ENCODE measurements around the gene NFKBIL1. TPM values are rescaled to one million over a fixed set of nuclear protein-coding genes. Genes with fewer than 3 reads are reported as not detected.
A peak's percentile ranks its signal among the peaks of the same experiment; 100 is the strongest.

NFKBIL1 gene
- total RNA-seq, 3 donors from 2014 or later, result 22.3 to 34.7 (median 26.5) TPM

DNA sequence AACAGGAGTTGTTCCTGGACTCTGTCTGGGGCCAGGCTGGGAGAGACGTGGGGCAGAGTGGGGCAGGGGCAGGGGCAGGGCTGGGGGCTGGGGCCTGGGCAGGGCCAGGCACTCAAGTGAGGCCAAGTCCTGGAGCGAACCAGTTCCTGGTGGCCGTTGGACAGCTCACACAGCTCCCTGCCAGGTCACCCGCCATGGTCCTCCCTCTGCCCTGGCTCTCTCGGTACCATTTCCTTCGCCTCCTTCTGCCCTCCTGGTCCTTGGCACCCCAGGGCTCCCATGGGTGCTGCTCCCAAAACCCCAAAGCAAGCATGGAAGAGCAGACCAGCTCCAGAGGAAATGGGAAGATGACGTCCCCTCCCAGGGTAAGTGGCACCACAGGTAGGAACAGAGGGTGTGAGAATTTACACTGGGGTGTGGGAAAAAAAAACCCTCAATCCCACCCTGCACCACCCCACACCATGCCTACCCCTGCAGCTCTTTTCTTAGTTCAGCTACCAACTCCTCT lies 18.5 kb upstream of the NFKBIL1 start, which contains the start of gene MCCD1:
TSS of gene MCCD1 (plus strand) at position 142 of the 508 bp plus-strand sequence. CDS start at position 195, 53 bp downstream.
- no peak for DNase-seq (ENCODE audit: low spot score in 2 of 2)
- Histone ChIP-seq H3K36me3 (peaks cover 4% of the 10 kb centered on the region), H3K9me3 (no peaks in the 10 kb centered on the region), H3K4me1 (no peaks in the 10 kb centered on the region), H3K27ac (peak within 1 kb of the TSS in 1 of 2 donors; percentile 19), H3K27me3 (no peaks in the 10 kb centered on the region), H3K4me3 (no peak within 1 kb of the TSS)
- intact Hi-C loops (cut with DNase I; ENCODE audit: low total_unique reads), result no loop called here
- TF ChIP-seq POLR2A (IDR thresholded peaks at IDR 0.05) (no peak), POLR2AphosphoS5 (IDR thresholded peaks at IDR 0.05) (no peak)
- TF ChIP-seq, protein P1, sequence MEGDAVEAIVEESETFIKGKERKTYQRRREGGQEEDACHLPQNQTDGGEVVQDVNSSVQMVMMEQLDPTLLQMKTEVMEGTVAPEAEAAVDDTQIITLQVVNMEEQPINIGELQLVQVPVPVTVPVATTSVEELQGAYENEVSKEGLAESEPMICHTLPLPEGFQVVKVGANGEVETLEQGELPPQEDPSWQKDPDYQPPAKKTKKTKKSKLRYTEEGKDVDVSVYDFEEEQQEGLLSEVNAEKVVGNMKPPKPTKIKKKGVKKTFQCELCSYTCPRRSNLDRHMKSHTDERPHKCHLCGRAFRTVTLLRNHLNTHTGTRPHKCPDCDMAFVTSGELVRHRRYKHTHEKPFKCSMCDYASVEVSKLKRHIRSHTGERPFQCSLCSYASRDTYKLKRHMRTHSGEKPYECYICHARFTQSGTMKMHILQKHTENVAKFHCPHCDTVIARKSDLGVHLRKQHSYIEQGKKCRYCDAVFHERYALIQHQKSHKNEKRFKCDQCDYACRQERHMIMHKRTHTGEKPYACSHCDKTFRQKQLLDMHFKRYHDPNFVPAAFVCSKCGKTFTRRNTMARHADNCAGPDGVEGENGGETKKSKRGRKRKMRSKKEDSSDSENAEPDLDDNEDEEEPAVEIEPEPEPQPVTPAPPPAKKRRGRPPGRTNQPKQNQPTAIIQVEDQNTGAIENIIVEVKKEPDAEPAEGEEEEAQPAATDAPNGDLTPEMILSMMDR (IDR thresholded peaks at IDR 0.05), result no peak

DNA sequence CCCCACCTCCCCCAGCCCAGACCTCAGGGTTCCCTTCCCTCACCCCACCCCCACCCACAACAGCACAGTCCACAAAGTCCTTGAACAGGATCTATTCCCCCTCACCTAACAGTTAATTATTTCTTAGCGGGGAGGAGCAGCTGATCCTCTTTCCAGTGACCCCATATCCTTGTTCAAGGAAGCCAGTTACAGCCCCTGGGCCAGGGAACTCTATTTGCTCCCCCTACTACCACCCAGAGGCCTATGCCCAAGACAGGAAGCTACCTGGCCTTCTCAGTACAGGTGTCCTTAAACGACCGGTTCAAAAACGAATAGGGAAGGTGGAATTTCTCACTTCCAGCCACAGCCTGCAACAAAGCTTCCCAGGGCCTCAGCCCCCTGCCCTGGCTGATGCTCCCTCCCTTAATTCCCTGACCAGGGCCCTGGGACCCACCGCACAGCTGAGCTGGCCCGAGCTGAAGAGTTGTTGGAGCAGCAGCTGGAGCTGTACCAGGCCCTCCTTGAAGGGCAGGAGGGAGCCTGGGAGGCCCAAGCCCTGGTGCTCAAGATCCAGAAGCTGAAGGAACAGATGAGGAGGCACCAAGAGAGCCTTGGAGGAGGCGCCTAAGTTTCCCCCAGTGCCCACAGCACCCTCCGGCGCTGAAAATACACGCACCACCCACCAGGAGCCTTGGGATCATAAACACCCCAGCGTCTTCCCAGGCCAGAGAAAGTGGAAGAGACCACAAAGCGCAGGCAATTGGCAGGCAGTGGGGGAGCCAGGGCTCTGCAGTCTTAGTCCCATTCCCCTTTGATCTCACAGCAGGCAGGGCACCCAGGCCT lies 17.9 kb upstream of the NFKBIL1 start:
- no peak overlapping the region for H3K4me3 ChIP-seq
- no peaks in the 10 kb centered on the region for H3K27me3 ChIP-seq
- TF ChIP-seq POLR2AphosphoS5 (IDR thresholded peaks at IDR 0.05) (no peak), POLR2A (IDR thresholded peaks at IDR 0.05) (no peak)
- TF ChIP-seq, protein P1 (IDR thresholded peaks at IDR 0.05), result no peak
- peak overlapping the region in 1 of 2 donors; percentile 19 for H3K27ac ChIP-seq
- intact Hi-C loops (cut with DNase I; ENCODE audit: low total_unique reads), result no loop called here
- no peaks in the 10 kb centered on the region for H3K9me3 ChIP-seq
- H3K4me1 ChIP-seq, result no peaks in the 10 kb centered on the region
- DNase-seq (ENCODE audit: low spot score in 2 of 2), result no peak
- peaks cover 10% of the 10 kb centered on the region for H3K36me3 ChIP-seq

DNA sequence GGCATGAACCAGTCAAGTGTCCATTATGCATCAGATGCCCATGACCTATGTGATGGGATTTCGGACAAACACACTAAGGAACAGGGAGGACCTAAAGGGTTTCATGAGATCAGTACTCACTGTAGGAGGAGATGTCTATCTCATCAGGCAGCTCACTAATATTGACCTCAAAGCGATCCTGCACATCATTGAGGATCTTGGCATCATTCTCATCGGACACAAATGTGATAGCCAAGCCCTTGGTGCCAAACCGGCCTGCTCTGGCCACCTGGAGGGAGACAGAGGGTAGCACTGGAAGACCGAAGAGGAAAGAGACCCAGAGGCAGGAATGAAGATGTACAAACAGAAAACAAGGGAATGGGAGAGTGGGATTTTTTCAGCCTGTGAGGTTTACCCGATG lies 16.7 kb upstream of the NFKBIL1 start:
- no peaks in the 10 kb centered on the region for H3K9me3 ChIP-seq
- no peak overlapping the region for H3K4me3 ChIP-seq
- intact Hi-C loops (cut with DNase I; ENCODE audit: low total_unique reads), result no loop called here
- H3K27me3 ChIP-seq, result no peaks in the 10 kb centered on the region
- H3K27ac ChIP-seq, result no peak overlapping the region
- H3K4me1 ChIP-seq, result no peaks in the 10 kb centered on the region
- DNase-seq (ENCODE audit: low spot score in 2 of 2), result no peak
- TF ChIP-seq POLR2AphosphoS5 (IDR thresholded peaks at IDR 0.05), result no peak
- TF ChIP-seq POLR2A (IDR thresholded peaks at IDR 0.05), result no peak
- TF ChIP-seq, protein P1 (IDR thresholded peaks at IDR 0.05), result no peak
- peaks cover 19% of the 10 kb centered on the region for H3K36me3 ChIP-seq

DNA sequence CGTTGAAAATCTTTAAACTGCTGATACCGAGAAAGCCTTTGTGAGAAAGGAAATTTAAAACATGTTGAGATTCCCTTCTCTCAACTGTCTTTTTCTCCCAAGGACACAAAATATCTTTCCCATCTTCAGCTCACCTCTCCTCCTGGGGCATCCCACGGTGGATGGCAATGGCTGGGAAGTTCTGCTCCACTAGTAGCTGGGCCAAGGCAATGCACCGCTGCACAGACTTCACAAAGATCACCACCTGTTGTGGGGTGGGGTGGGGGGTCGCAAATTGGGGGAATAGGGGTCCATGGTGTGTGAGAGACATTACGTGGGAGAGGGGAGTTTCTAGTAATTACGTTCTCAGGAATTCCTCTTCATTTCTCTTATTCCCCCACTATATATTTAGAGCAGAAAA lies 16.2 kb upstream of the NFKBIL1 start:
- DNase-seq (ENCODE audit: low spot score in 2 of 2), result no peak
- Histone ChIP-seq H3K27ac (no peak overlapping the region), H3K36me3 (peaks cover 24% of the 10 kb centered on the region), H3K4me1 (no peaks in the 10 kb centered on the region), H3K4me3 (no peak overlapping the region), H3K9me3 (no peaks in the 10 kb centered on the region), H3K27me3 (no peaks in the 10 kb centered on the region)
- TF ChIP-seq POLR2AphosphoS5 (IDR thresholded peaks at IDR 0.05), result no peak
- TF ChIP-seq POLR2A (IDR thresholded peaks at IDR 0.05), result no peak
- TF ChIP-seq, protein P1 (IDR thresholded peaks at IDR 0.05), result no peak
- intact Hi-C loops (cut with DNase I; ENCODE audit: low total_unique reads), result no loop called here

All from breast epithelium (tissue), 4 donors.